ENCODE data around the gene BGN.

BGN gene

DNA sequence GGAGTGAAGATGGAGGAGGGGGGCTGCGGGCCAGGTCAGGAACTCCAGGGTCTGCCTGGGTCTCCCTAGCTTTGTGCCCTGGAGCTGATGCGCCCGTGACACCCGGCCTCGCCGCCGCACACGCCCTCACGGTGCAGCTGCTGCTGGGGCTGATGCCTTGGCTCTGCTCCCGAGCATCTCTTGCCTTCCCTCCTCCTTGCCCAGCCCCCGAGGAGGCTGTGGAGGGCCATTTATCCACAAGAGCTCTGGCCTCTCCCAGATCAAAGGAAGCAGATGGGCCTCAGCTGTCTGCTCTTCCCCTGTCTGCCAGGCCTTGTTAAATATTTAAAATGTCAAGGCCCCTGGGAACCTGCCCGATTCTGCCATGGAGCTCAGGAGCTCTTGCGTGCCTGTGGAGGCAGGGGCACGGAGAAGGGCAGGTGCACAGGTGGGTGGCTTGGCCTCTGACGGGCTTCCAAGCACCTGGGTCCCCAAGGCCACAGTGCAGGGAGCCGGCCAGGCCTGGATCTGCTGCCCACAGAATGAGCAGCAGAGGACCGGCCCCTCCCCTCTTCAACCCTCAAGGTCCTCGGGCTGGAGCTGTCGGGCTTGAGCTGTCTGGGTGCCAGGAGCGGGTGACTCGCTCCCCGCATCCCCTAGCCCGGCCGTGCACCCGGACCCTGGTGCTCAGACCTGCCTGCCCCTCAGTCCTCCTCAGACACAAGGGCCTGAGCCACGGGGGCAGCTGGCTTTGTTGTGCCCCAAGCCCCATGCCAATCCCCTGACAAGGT is 42.9 kb downstream of the BGN start:
- no peak for DNase-seq

GRCh38 chrX:153538424-153538823 is 43.6 kb downstream of the BGN start:
- DNase-seq: no peak

DNA sequence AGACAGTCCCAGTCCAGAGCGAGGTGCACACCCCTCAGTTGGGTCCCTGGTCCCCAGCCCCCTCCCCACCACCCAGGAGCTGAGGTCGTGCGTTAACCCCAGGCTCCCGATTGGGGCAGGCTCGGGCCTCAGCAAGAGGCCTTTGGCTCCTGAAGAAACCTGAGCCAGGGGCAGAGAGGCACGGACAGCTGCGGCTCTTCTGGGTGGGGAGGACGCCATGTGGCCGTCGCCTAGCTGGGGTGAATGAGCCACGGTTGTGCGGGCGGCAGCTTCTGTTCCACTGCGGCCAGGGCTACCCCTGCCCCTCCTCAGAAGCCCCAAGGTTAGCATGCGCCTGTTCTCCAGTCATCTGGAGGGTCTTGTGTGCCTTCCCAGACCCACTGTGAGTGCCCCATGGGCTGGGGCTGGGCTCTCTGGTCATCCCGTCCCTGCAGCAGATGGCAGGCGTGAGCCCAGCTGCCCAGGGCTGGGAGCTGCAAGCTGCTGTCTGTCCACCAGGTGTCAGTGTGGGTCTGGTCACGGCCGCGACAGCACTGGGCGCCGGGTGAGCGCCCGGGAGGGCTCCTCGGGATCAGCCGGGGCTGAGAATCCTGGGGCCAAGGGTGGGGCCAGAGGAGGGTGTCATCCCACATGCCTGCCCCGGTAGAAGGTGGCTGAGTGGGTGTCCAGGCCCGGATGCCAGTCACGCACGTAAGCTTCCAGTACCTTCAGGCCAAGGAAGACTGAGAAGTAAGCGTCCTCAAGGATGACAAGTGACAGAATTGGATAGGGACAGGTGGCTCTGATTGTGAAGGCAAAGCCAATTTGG is 44.6 kb downstream of the BGN start:
- DNase-seq: peak; percentile 64

GRCh38 chrX:153539979-153540358 is 45.2 kb downstream of the BGN start:
- DNase-seq: no peak

DNA sequence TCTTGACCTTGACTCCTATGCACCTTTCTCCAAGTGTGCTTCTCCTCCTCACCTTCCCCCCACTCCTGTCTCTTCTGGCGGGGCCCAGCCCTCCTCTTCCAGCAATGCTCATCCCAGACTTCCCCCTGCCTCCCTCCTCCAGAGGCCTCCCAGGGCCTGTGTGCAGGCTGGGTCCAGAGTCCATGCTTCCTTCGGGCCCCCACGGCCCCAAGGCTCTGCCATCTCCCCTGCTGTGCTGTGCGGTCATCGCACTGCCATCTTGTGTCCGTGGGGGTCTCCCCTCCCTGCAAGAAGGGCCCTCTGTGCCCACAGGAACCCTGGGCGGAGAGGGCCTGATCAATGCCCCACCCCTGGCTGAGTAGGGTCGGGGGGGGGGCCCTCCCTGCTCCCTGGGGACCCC is 49.9 kb downstream of the BGN start:
- DNase-seq: no peak

- DNase-seq: no peak
These were observed 51.6 kb downstream of the BGN start for GRCh38 chrX:153546386-153546785.

- DNase-seq: no peak
These were observed 52.4 kb downstream of the BGN start for GRCh38 chrX:153547195-153547594.

DNA sequence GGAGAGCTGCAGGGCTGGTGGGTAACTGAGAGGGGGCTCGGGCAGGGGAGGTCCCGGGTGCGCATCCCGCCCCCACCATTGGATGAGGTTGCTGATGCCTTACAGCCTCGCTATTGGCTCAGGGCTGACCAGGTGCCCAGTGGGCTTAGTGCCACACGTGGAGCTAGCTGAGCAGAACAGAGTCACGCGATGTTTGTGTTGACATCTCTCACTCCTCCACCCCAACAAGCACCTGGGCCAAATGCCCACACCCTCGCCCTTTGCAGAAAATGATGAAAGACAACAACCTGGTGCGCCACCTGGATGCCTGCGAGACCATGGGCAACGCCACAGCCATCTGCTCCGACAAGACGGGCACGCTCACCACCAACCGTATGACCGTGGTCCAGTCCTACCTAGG is 54.5 kb downstream of the BGN start:
- no peak for DNase-seq

DNA sequence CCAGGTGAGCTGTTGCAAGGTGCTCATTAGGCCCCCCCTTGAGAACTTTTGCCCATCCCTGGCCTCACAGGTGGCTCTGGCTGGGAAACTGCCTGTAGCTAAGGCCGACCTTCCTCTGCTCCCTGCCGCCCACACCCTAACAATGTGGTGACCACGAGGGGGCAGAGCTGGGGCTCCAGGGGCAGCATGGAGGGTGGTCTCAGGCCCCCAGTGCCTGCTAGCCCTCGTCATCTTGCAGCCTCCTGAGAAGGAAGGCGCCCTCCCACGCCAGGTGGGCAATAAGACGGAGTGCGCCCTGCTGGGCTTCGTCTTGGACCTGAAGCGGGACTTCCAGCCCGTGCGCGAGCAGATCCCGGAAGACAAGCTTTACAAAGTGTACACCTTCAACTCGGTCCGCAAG is 55.0 kb downstream of the BGN start:
- DNase-seq: no peak

GRCh38 chrX:153551135-153551534 is 56.4 kb downstream of the BGN start:
- no peak for DNase-seq

- DNase-seq: peak; percentile 63
These were observed 59.9 kb downstream of the BGN start for GRCh38 chrX:153554519-153555167.

- DNase-seq: no peak
These were observed 62.0 kb downstream of the BGN start for GRCh38 chrX:153556767-153557166.

GRCh38 chrX:153557618-153558355 is 63.0 kb downstream of the BGN start:
- no peak for DNase-seq
